CD4-positive, alpha-beta T cell treated with Interleukin-12 subunit alpha and Interleukin-12 subunit beta, for 1 hour (primary cell): ENCODE measurements around the gene MECP2.

Source experiments
- DNase-seq: peaks from one replicate; pipeline ENCODE4 v3.0.0-alpha.2; 2020

MECP2 gene

DNA sequence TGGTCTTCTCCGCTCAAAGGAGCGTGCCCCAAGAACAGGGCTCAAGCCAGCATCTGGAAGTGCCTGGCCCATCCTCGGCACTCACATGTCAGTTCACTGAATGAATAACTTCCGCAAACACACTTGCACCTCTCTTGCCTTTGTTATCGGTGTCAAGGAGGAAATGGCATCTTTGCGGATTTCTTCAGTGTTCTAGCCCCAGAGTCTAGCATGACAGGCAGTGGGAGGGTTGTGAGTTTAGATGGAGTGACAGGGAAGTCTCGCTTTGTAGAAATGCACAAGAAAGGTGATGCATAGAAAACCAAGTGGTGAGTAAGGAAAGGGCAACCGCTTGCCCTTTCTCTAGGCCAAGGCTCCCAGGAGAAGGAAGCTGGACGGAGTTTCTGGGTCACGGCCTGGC, 17.6 kb upstream of the MECP2 start:
- no peak for DNase-seq

DNA sequence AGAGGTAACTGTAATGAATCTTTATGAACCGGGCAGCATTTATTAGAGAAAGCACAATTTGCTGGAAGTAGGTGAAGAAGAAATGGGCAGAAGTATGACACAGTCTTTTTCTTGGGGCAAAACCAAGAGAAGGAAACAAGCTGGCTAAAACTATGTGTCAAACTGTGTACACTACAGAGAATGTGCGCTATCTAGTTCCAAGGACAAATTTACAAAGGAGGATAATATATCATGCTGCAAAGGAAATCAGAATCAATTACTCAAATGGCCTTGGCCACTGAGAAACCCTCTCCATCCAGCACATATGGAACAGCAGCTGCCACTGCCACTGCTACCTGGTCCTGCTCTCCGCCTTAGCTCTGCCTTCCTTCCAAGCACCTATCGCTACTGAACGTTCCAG, 17.1 kb upstream of the MECP2 start:
- DNase-seq = no peak

DNA sequence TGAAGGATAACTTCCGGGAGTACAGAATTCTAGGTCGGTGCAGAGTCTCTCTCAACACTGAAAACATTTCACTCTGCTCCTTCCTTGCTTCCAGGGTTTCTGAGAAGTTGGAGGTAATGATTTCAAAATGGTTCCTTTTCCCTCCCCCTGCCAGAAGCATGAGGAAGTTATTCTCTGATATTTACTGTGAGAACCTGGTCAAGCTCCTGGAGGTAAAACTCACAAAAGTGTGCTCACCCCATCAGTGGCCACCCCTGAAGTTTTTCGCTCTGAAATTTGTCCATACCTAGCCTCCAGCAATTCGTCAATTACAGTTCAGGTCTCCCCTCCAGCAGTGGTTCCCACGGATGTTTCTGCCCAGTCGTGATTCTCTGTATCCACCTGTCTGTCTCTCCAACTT, 16.2 kb upstream of the MECP2 start:
- no peak for DNase-seq

- DNase-seq = no peak
These were observed 1.0 kb upstream of the MECP2 start for GRCh38 chrX:154098551-154098950.

DNA sequence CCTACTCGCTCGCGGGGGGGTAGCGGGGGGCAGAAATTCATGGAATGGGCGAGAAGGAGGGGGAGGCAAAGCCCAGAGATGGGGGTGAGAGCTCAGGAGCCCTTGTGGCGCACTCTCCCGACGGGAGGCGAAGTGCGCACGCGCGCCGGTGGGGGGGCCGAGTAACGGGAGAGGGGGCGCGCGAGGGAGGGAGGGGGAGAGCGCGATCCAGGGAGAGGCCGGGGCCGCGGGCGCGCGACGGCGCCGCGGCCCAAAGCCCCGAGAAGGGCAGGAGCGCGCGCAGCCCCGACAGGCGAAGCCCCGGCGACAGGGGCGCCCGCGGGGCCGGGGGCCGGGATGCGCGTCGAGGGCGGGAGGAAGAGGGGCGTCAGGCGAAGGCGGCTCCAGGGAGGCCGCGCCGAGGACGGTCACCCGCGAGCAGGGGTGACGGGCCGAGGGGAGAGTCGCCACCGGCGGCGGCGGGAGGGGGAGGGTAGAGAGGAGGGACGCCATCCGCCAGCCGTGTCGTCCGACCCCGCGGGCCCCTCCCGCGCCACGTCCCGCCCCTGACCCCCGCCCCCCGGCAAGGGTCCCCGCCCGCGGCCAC, 421 bp downstream of the MECP2 start:
- peak; percentile 78 for DNase-seq

- peak; percentile 27 for DNase-seq
These were observed 1.1 kb downstream of the MECP2 start for GRCh38 chrX:154096140-154097002.

DNA sequence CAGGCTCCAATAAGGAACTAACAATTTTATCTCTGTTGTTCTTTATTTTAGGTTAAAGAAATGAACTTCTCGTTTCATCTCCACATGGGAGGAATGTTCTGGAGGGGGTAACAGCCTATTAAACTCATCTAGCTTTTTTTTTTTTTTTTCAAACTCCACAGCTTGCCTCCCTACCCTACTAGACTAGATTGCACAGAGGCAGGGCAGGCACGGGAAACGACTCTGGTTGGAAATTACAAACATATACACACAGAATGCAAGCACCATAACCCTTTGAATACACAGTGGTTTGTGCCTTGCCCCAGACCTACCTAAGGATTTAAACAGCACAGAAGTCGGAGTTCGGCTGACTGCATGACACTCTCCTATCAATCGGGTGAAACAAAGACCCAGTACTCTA, 2.7 kb downstream of the MECP2 start:
- DNase-seq = no peak

GRCh38 chrX:154093965-154094364, 3.6 kb downstream of the MECP2 start:
- no peak for DNase-seq

- DNase-seq = no peak
These were observed 5.1 kb downstream of the MECP2 start for GRCh38 chrX:154092371-154092770.

GRCh38 chrX:154091678-154092077, 5.8 kb downstream of the MECP2 start:
- peak; percentile 21 for DNase-seq

- DNase-seq = no peak
These were observed 6.8 kb downstream of the MECP2 start for GRCh38 chrX:154090731-154091130.

DNA sequence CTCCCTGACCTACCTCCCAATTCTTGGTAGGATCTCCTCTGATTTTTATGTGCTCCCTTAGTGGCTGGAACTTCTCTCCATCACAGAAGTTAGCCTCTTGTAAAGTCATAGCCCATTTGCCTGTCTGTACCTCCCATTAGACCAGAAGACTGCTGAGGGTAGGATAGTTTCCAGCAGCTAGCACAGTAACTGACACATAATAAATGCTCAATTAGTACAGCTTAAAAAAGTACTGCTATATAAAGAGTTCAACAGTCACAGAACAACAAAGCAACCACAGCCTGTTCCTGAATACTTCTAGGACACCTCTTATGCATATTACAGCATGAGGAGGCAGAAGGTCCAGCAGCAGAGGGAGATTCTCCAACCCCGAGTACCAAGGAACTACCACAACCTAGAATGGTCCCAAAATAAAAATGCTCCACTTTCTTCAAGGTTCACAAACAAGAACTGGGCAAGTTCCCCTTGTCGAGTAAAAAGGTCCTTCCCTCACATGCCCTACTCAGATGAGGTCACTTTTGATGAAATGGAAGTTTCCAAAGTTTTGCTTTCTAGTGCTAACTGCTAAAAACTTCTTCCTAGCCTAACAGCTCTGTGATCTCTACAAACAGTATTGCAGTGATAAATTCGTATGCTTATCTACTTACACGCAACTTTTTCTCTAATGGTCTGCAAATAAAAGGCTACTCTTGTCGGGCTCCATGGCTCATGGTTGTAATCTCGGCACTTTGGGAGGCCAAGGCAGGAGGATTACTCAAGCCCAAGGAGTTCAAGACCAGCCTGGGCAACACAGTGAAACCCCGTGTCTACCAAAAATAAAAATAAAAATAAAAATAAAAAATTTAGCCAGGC, 12.8 kb downstream of the MECP2 start:
- DNase-seq = no peak

DNA sequence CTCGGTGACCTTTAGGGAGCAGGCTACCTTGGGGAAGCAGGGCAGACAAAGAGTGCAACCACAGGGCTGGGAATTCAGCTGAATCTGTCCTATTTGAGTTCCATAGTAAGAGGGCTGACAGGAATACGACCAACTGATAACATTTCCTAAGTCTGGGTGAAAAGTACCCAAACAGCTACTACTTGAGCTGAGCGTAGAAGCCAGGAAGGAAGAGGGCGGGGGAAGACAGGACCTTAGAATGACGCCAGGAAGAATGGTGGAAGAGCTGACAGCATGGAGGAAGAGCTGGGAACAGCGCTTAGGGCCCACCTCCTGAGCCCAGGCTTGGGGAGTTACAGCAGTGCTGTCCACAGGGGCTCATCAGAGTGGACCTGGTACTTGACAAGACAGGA, 14.4 kb downstream of the MECP2 start:
- no peak for DNase-seq

DNA sequence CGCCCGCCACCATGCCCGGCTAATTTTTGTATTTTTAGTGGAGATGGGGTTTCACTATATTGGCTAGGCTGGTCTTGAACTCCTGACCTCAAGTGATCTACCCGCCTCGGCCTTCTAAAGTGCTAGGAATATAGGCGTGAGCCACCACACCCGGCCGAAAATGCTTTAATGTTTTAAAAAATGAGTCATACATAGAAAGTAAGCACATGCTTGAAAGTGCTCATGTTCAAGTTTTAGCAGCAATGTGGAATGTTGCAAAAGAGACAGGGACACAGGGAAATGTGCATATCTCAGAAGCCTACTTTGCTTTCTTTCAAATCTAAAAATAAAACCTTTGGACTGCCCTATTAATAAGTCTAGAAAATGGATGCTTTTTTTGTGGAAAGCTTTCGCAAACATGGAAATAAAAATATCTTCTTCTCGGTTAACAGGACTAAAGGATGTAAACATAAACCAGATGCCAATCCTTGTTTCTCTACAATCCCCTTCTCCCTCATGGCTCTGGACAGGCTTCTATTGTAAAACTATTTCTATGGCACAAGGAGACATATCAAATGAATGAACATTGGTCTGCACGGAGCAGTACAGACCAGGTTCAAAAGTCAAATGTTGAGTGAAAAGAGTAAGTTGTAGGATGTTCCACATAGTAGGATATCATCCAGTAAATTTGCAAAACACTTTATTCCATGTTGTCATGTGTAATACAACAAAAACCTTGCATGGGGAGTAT, 15.0 kb downstream of the MECP2 start:
- DNase-seq = no peak

GRCh38 chrX:154077101-154077500, 20.4 kb downstream of the MECP2 start:
- DNase-seq = no peak

- no peak for DNase-seq
These were observed 23.3 kb downstream of the MECP2 start for GRCh38 chrX:154074199-154074598.

DNA sequence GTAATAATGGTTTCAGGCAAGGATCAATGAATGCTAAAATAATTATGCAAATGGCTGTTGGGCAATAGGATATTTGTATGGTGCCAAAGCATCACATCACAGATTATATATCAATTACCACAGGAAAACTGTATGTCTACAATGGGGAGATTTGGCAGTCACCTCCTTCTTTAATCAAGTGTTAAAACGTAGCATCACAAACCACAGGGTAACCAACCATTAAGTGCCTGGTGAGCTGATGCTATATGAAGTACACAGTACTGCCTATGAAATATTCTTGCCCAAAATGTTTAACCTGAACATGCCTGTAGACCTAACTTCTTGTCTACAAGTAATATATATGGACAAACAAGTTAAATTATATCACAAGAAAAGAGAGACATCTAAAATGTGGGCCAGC, 25.3 kb downstream of the MECP2 start:
- DNase-seq = no peak

DNA sequence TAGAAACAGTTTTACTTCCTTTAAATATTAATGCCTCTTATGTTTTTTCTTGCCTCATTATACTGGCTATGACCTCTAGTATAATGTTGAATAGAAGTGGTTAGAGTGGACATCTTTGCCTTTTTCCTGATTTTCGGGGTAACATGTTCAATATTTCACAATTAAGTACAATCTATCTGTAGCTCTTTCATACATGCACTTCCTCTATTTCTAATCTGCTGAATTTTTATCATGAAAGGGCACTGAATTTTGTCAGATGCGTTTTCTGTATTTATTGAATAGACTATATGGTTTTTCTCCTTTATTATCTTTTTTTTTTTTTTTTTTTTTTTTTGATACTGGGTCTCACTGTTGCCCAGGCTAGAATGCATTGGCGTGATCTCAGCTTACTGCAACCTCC, 29.0 kb downstream of the MECP2 start:
- no peak for DNase-seq

- DNase-seq = no peak
These were observed 32.7 kb downstream of the MECP2 start for GRCh38 chrX:154064637-154065435.

- DNase-seq = no peak
These were observed 34.3 kb downstream of the MECP2 start for GRCh38 chrX:154063234-154063633.

DNA sequence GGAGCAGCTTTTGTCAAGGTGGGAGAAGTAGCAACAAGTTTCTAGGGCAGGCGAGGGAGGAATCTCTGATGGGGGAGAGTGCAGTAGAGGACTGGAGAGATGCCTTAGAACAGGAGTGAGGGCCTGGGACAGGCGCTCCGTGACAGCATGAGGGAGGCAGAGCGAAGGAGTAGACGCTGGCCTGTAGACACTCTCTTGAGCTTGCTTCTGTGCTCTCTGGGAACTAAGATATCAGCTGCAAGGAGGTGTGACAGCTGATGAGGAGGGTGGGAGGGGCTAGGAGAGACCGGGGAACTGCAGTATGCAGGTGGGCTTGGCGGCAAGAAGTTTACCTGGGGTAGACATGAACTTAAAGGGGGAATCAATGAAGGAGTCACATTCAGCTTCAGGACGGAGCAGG, 35.7 kb downstream of the MECP2 start:
- no peak for DNase-seq

- DNase-seq = no peak
These were observed 37.7 kb downstream of the MECP2 start for GRCh38 chrX:154059729-154060245.
